ENCODE data around the gene ITIH4. TPM values are rescaled to one million over a fixed set of nuclear protein-coding genes. Genes with fewer than 3 reads are reported as not detected.

ITIH4 gene
- total RNA-seq, 1 donor from 2014 or later: 8.0 TPM

GRCh38 chr3:52874864-52875587, 44.6 kb upstream of the ITIH4 start:
- Mint-ChIP-seq H3K4me3 (ENCODE audit: unreplicated experiment) (no peak overlapping the region), H3K36me3 (ENCODE audit: unreplicated experiment) (no peaks in the 10 kb centered on the region), H3K27ac (ENCODE audit: unreplicated experiment) (no peak overlapping the region), H3K9me3 (ENCODE audit: unreplicated experiment) (peaks cover 1% of the 10 kb centered on the region), H3K4me1 (ENCODE audit: low read depth, unreplicated experiment) (peaks cover 15% of the 10 kb centered on the region), H3K27me3 (ENCODE audit: unreplicated experiment) (no peaks in the 10 kb centered on the region)
- no peak for DNase-seq
- TF ChIP-seq CTCF (IDR thresholded peaks at IDR 0.05; ENCODE audit: partially characterized antibody, unreplicated experiment): no peak

- Mint-ChIP-seq H3K27ac (ENCODE audit: unreplicated experiment) (no peak overlapping the region), H3K27me3 (ENCODE audit: unreplicated experiment) (no peaks in the 10 kb centered on the region), H3K4me3 (ENCODE audit: unreplicated experiment) (no peak overlapping the region), H3K4me1 (ENCODE audit: low read depth, unreplicated experiment) (peaks cover 15% of the 10 kb centered on the region), H3K9me3 (ENCODE audit: unreplicated experiment) (peaks cover under 1% of the 10 kb centered on the region), H3K36me3 (ENCODE audit: unreplicated experiment) (no peaks in the 10 kb centered on the region)
- no peak for TF ChIP-seq CTCF (IDR thresholded peaks at IDR 0.05; ENCODE audit: partially characterized antibody, unreplicated experiment)
- no peak for DNase-seq
These were observed 43.8 kb upstream of the ITIH4 start for GRCh38 chr3:52874160-52874701.

GRCh38 chr3:52873433-52874159, 43.1 kb upstream of the ITIH4 start:
- Mint-ChIP-seq H3K27me3 (ENCODE audit: unreplicated experiment) (no peaks in the 10 kb centered on the region), H3K4me3 (ENCODE audit: unreplicated experiment) (peak overlapping the region; percentile 58), H3K27ac (ENCODE audit: unreplicated experiment) (peak overlapping the region; percentile 54), H3K9me3 (ENCODE audit: unreplicated experiment) (no peaks in the 10 kb centered on the region), H3K4me1 (ENCODE audit: low read depth, unreplicated experiment) (peaks cover 15% of the 10 kb centered on the region), H3K36me3 (ENCODE audit: unreplicated experiment) (no peaks in the 10 kb centered on the region)
- no peak for TF ChIP-seq CTCF (IDR thresholded peaks at IDR 0.05; ENCODE audit: partially characterized antibody, unreplicated experiment)
- DNase-seq: peak; percentile 51

GRCh38 chr3:52872245-52872644, 41.8 kb upstream of the ITIH4 start:
- TF ChIP-seq CTCF (IDR thresholded peaks at IDR 0.05; ENCODE audit: partially characterized antibody, unreplicated experiment): no peak
- Mint-ChIP-seq H3K36me3 (ENCODE audit: unreplicated experiment) (no peaks in the 10 kb centered on the region), H3K4me1 (ENCODE audit: low read depth, unreplicated experiment) (peaks cover 15% of the 10 kb centered on the region), H3K27me3 (ENCODE audit: unreplicated experiment) (no peaks in the 10 kb centered on the region), H3K27ac (ENCODE audit: unreplicated experiment) (peak overlapping the region; percentile 5), H3K4me3 (ENCODE audit: unreplicated experiment) (no peak overlapping the region), H3K9me3 (ENCODE audit: unreplicated experiment) (no peaks in the 10 kb centered on the region)
- DNase-seq: no peak

- TF ChIP-seq CTCF (IDR thresholded peaks at IDR 0.05; ENCODE audit: partially characterized antibody, unreplicated experiment): no peak
- H3K27ac Mint-ChIP-seq (ENCODE audit: unreplicated experiment): peak overlapping the region; percentile 5
- DNase-seq: no peak
- H3K9me3 Mint-ChIP-seq (ENCODE audit: unreplicated experiment): no peaks in the 10 kb centered on the region
- no peaks in the 10 kb centered on the region for H3K27me3 Mint-ChIP-seq (ENCODE audit: unreplicated experiment)
- H3K4me1 Mint-ChIP-seq (ENCODE audit: low read depth, unreplicated experiment): peaks cover 15% of the 10 kb centered on the region
- no peaks in the 10 kb centered on the region for H3K36me3 Mint-ChIP-seq (ENCODE audit: unreplicated experiment)
- no peak overlapping the region for H3K4me3 Mint-ChIP-seq (ENCODE audit: unreplicated experiment)
These were observed 41.3 kb upstream of the ITIH4 start for GRCh38 chr3:52871761-52872160.

Data from glutamatergic neuron (in vitro differentiated cells).